Measurements from ENCODE around the gene PIK3IP1.

DNA sequence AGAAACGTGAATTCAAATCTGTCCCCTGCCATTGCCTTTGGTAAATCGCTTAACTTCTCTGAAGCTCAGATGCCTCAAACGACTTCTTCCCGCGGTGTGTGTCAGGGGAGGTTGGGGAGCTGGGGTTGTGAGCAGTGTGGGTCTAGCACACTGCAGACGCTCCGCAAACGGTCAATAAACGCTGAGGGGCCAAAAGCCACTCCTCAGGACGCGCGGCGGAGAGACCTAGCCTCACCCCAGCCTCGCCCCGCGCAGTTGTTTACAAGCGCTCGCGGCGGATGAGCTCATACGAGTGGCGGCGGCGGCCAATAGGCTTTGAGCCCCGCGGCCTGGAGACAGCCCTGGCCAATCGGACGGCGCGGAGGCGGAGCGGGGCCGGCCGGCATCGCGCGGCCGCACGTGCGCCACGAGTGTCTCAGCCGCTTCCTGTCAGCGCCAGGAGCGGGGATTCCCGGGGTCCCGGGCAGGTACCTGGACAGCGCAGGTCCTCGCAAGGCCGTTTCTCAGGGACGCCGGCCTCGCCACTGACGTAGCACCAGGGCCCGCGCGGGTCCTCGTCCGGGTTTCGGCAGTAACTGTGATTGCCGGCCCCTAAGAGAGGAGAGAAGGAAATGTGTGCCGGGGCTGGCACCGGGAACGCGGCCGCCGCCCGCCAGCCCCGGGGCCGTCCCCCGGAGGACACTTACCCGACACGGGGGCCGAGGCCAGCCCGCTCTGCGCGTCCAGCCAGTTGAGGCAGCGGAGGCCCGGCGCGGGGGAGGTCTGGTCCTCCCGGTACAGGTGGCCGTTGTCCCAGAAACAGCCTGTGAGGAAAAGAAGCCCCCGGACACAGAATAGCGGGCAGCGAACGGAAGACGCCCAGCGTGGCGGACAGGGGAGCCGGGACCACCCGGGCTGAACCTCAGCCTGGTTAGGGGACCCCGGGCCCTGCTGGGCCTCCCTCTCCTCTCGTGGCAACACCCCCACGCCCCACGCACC lies 1.5 kb downstream of the PIK3IP1 start:
- TF ChIP-seq, protein P1, sequence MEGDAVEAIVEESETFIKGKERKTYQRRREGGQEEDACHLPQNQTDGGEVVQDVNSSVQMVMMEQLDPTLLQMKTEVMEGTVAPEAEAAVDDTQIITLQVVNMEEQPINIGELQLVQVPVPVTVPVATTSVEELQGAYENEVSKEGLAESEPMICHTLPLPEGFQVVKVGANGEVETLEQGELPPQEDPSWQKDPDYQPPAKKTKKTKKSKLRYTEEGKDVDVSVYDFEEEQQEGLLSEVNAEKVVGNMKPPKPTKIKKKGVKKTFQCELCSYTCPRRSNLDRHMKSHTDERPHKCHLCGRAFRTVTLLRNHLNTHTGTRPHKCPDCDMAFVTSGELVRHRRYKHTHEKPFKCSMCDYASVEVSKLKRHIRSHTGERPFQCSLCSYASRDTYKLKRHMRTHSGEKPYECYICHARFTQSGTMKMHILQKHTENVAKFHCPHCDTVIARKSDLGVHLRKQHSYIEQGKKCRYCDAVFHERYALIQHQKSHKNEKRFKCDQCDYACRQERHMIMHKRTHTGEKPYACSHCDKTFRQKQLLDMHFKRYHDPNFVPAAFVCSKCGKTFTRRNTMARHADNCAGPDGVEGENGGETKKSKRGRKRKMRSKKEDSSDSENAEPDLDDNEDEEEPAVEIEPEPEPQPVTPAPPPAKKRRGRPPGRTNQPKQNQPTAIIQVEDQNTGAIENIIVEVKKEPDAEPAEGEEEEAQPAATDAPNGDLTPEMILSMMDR (IDR thresholded peaks at IDR 0.05) = no peak
- peak; percentile 79 to 99 for TF ChIP-seq POLR2A (IDR thresholded peaks at IDR 0.05)
